ENCODE measurements around the gene RFLNA.

Gene RFLNA

GRCh38 chr12:124310785-124311184 lies 15.9 kb downstream of the RFLNA start:
- Histone ChIP-seq H3K27ac (ENCODE audit: low read length) (no peak overlapping the region), H3F3A (ENCODE audit: insufficient read depth, low read length) (no peaks in the 10 kb centered on the region), H2AFZ (ENCODE audit: low read length) (no peak overlapping the region), H3K9ac (ENCODE audit: low read length) (no peak overlapping the region), H3K79me2 (ENCODE audit: low read length) (no peaks in the 10 kb centered on the region), H3K9me3 (replicated peaks; ENCODE audit: insufficient read depth, low read length) (no peaks in the 10 kb centered on the region), H3K9me2 (replicated peaks; ENCODE audit: insufficient read depth, low read length) (no peaks in the 10 kb centered on the region), H3K4me1 (ENCODE audit: low read length) (no peaks in the 10 kb centered on the region), H3K4me2 (ENCODE audit: low read depth, low read length) (no peak overlapping the region), H3K36me3 (replicated peaks; ENCODE audit: insufficient read depth, low read length) (no peaks in the 10 kb centered on the region), H4K20me1 (ENCODE audit: insufficient read depth, low read length) (no peaks in the 10 kb centered on the region), H3K27me3 (replicated peaks; ENCODE audit: insufficient read depth, low read length) (no peaks in the 10 kb centered on the region), H3K4me3 (ENCODE audit: low read length) (no peak overlapping the region)
- DNase-seq: no peak
- no peak for TF ChIP-seq EZH2 (optimal IDR thresholded peaks at IDR 0.05; ENCODE audit: low read depth, low read length)

GRCh38 chr12:124311292-124312109 lies 16.6 kb downstream of the RFLNA start:
- no peaks in the 10 kb centered on the region for H3F3A ChIP-seq (ENCODE audit: insufficient read depth, low read length)
- no peaks in the 10 kb centered on the region for H3K9me3 ChIP-seq (replicated peaks; ENCODE audit: insufficient read depth, low read length)
- H3K27ac ChIP-seq (ENCODE audit: low read length): no peak overlapping the region
- H3K27me3 ChIP-seq (replicated peaks; ENCODE audit: insufficient read depth, low read length): no peaks in the 10 kb centered on the region
- no peak overlapping the region for H3K4me2 ChIP-seq (ENCODE audit: low read depth, low read length)
- no peak overlapping the region for H3K4me3 ChIP-seq (ENCODE audit: low read length)
- no peaks in the 10 kb centered on the region for H3K4me1 ChIP-seq (ENCODE audit: low read length)
- no peaks in the 10 kb centered on the region for H4K20me1 ChIP-seq (ENCODE audit: insufficient read depth, low read length)
- no peak overlapping the region for H3K9ac ChIP-seq (ENCODE audit: low read length)
- H3K9me2 ChIP-seq (replicated peaks; ENCODE audit: insufficient read depth, low read length): no peaks in the 10 kb centered on the region
- DNase-seq: no peak
- H3K79me2 ChIP-seq (ENCODE audit: low read length): no peaks in the 10 kb centered on the region
- H2AFZ ChIP-seq (ENCODE audit: low read length): no peak overlapping the region
- TF ChIP-seq EZH2phosphoT487 (IDR thresholded peaks at IDR 0.05; ENCODE audit: low read length): no peak
- no peak for TF ChIP-seq EZH2 (optimal IDR thresholded peaks at IDR 0.05; ENCODE audit: low read depth, low read length)
- TF ChIP-seq CTCF (IDR thresholded peaks at IDR 0.05; ENCODE audit: low read length): no peak
- no peaks in the 10 kb centered on the region for H3K36me3 ChIP-seq (replicated peaks; ENCODE audit: insufficient read depth, low read length)

DNA sequence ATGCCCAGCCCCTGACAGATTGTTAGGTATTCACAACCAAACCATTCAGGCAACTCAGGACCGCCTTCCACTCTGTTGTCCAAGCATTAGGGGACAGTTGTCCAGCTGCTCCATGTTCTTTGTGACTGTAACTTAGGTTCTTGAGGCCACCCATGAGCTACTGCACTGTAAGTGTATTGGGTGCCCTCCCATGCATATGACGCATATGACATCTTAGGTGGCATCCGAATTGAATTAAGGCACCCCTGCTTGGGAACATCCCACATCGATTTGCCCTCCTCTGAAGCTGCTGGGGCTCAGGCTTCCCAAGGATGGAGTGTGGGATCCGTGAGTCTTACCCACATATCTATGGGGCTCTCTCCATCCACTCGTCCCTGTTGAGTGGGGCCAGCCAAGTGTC lies 17.7 kb downstream of the RFLNA start:
- Histone ChIP-seq H3K9me3 (replicated peaks; ENCODE audit: insufficient read depth, low read length) (no peaks in the 10 kb centered on the region), H2AFZ (ENCODE audit: low read length) (no peak overlapping the region), H3K4me3 (ENCODE audit: low read length) (no peak overlapping the region), H3K79me2 (ENCODE audit: low read length) (no peaks in the 10 kb centered on the region), H4K20me1 (ENCODE audit: insufficient read depth, low read length) (no peaks in the 10 kb centered on the region), H3K36me3 (replicated peaks; ENCODE audit: insufficient read depth, low read length) (no peaks in the 10 kb centered on the region), H3F3A (ENCODE audit: insufficient read depth, low read length) (no peaks in the 10 kb centered on the region), H3K4me1 (ENCODE audit: low read length) (no peaks in the 10 kb centered on the region), H3K27me3 (replicated peaks; ENCODE audit: insufficient read depth, low read length) (no peaks in the 10 kb centered on the region), H3K4me2 (ENCODE audit: low read depth, low read length) (no peak overlapping the region), H3K27ac (ENCODE audit: low read length) (no peak overlapping the region), H3K9ac (ENCODE audit: low read length) (no peak overlapping the region), H3K9me2 (replicated peaks; ENCODE audit: insufficient read depth, low read length) (no peaks in the 10 kb centered on the region)
- DNase-seq: no peak
- TF ChIP-seq EZH2phosphoT487 (IDR thresholded peaks at IDR 0.05; ENCODE audit: low read length): no peak
- no peak for TF ChIP-seq EZH2 (optimal IDR thresholded peaks at IDR 0.05; ENCODE audit: low read depth, low read length)
- no peak for TF ChIP-seq CTCF (IDR thresholded peaks at IDR 0.05; ENCODE audit: low read length)

GRCh38 chr12:124314207-124314606 lies 19.3 kb downstream of the RFLNA start:
- H3K9me3 ChIP-seq (replicated peaks; ENCODE audit: insufficient read depth, low read length): no peaks in the 10 kb centered on the region
- no peak overlapping the region for H3K9ac ChIP-seq (ENCODE audit: low read length)
- no peak overlapping the region for H3K4me2 ChIP-seq (ENCODE audit: low read depth, low read length)
- H3K9me2 ChIP-seq (replicated peaks; ENCODE audit: insufficient read depth, low read length): no peaks in the 10 kb centered on the region
- no peak overlapping the region for H3K4me3 ChIP-seq (ENCODE audit: low read length)
- no peaks in the 10 kb centered on the region for H3K4me1 ChIP-seq (ENCODE audit: low read length)
- H2AFZ ChIP-seq (ENCODE audit: low read length): no peak overlapping the region
- no peaks in the 10 kb centered on the region for H4K20me1 ChIP-seq (ENCODE audit: insufficient read depth, low read length)
- H3K79me2 ChIP-seq (ENCODE audit: low read length): no peaks in the 10 kb centered on the region
- DNase-seq: no peak
- TF ChIP-seq EZH2phosphoT487 (IDR thresholded peaks at IDR 0.05; ENCODE audit: low read length) (no peak), CTCF (IDR thresholded peaks at IDR 0.05; ENCODE audit: low read length) (no peak), EZH2 (optimal IDR thresholded peaks at IDR 0.05; ENCODE audit: low read depth, low read length) (no peak)
- no peak overlapping the region for H3K27ac ChIP-seq (ENCODE audit: low read length)
- H3F3A ChIP-seq (ENCODE audit: insufficient read depth, low read length): no peaks in the 10 kb centered on the region
- H3K36me3 ChIP-seq (replicated peaks; ENCODE audit: insufficient read depth, low read length): no peaks in the 10 kb centered on the region
- no peaks in the 10 kb centered on the region for H3K27me3 ChIP-seq (replicated peaks; ENCODE audit: insufficient read depth, low read length)
